UCSD-AML1 (cell line): ENCODE data around the gene CHGA.

Experiments
- DNase-seq: peaks from one replicate; lab custom pipeline; 2025; ENCODE audit not compliant: unreplicated experiment; lab: John Stamatoyannopoulos, UW

CHGA gene

GRCh38 chr14:92976268-92976667 lies 53.3 kb downstream of the CHGA start:
- DNase-seq = no peak

DNA sequence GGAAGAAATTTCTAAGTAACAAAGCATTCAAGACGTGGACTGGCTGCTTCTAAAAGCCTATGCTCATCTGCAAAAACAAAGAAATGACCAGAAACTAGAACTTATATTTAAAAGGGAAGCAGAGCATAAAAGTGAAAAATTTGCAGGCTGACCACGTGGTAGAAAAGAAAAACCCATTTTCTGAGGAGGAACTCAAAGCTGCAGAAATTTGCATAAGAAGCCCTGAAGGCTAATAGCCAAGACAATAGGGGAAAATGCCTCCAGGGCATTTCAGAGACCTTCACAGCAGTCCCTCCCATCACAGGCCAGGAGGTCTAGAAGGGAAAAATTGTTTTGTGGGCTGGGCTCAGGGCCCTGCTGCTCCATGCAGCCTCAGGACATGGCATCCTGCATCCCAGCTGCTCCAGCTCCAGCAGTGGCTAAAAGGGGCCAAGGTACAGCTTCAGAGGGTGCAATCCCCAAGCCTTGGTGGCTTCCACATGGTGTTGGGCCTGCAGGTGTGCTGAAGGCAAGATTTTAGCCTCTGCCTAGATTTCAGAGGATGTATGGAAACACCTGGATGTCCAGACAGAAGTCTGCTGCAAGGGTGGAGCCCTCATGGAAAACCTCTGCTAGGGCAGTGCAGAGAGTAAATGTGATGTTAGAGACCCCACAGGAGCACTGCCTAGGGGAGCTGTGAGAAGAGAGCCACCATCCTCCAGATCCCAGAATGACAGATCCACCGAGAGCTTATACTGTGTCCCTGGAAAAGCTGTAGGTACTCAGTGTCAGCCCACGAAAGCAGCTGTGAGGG lies 55.5 kb downstream of the CHGA start:
- DNase-seq = no peak

DNA sequence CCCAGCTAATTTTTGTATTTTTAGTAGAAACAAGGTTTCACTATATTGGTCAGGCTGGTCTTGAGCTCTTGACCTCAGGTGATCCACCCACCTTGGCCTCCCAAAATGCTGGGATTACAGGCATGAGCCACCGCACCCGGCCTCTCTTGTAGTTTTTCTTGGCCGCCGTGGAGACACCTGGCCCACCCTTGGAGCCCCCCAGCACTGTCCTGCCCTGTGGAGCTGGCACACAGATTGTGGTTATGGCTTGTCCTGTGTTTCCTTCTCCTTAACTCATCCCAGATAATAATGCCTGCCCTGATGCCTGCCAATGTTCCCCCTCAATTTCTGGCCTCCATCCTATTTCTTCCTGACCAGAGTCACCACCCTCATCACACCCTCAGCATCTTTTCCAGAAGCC lies 57.9 kb downstream of the CHGA start:
- DNase-seq = no peak

DNA sequence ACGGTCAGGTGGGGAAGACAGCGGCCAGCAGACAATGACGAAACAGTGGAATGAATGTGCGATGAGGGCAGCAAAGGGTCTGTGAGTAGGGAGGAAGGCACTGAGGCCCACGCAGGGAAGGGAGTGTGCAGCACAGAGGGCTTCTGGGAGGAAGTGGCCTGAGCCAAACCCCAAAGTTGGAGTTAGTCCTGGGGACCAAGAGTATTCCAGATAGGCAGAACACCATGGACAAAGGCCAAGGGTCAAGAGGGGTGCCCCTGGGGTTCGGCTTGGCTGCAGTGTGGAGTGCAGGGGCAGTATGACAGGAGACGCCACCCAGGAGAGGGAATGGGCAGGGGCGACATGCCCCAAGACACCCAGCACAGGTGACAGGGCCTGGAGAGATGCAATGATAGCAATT lies 58.8 kb downstream of the CHGA start:
- no peak for DNase-seq

DNA sequence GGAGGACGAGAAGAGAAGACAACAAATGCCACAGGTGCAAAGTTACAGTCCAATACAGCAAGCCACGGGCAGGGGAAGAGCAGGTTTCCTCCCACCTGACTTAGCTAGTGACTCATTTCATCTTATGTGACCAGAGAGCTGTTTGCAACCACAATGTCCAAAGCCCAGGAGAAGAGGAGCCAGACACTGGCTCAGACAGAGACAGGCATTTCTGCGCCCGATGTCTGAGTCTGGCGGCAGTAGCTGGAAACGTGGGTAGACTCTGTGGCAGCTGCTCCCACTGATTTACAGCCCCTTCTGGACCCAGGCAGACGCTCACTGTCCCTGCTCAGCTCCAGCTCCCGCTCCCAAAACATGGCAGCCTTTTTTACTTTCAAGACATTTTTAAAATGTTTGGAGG lies 60.0 kb downstream of the CHGA start:
- no peak for DNase-seq

GRCh38 chr14:92984082-92984788 lies 61.3 kb downstream of the CHGA start:
- peak; percentile 25 for DNase-seq
